ENCODE measurements around the gene OGFOD3.

DNA sequence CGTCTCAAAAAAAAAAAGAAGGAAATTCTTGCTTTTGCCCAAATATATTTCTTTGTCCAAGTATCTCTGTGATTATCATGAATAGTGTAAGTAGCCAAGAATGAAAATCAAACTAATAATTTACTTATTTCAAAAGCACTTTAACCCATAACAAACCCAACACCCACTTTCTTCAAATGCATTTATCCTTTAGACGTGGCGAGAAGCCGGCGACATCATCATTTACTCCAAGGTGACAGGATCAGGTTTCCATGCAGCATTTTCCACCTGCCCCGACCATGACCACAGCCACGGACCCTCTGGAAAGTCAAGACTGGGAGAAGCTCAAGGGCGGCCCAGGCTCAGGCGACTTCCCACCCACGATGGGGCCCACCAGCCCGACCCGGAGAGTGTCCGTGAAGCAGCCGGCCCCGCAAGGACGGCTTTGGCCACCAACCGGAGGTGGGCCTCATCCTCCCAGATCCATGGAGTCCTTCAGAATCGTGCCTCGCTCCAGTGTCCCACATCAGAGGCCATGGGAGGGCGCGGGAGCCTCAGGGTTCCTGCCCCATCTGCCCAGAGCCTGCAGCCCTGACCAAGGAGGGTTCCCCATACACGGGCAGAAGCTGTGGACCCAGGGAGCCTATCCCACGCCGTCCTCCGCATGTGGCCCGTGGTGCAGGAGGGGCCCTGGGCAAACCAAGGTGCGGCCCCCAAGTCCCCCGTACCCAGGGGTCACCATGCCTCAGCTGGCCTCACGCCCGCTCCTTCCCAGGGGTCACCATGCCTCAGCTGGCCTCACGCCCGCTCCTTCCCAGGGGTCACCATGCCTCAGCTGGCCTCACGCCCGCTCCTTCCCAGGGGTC, 28.1 kb downstream of the OGFOD3 start:
- TF ChIP-seq, protein P1, sequence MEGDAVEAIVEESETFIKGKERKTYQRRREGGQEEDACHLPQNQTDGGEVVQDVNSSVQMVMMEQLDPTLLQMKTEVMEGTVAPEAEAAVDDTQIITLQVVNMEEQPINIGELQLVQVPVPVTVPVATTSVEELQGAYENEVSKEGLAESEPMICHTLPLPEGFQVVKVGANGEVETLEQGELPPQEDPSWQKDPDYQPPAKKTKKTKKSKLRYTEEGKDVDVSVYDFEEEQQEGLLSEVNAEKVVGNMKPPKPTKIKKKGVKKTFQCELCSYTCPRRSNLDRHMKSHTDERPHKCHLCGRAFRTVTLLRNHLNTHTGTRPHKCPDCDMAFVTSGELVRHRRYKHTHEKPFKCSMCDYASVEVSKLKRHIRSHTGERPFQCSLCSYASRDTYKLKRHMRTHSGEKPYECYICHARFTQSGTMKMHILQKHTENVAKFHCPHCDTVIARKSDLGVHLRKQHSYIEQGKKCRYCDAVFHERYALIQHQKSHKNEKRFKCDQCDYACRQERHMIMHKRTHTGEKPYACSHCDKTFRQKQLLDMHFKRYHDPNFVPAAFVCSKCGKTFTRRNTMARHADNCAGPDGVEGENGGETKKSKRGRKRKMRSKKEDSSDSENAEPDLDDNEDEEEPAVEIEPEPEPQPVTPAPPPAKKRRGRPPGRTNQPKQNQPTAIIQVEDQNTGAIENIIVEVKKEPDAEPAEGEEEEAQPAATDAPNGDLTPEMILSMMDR (IDR thresholded peaks at IDR 0.05; ENCODE audit: low read depth, low read length), result no peak
- no peak for TF ChIP-seq POLR2A (IDR thresholded peaks at IDR 0.05; ENCODE audit: extremely low read depth, insufficient read length)
- TF ChIP-seq, protein P2, sequence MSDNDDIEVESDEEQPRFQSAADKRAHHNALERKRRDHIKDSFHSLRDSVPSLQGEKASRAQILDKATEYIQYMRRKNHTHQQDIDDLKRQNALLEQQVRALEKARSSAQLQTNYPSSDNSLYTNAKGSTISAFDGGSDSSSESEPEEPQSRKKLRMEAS (IDR thresholded peaks at IDR 0.05; ENCODE audit: low read depth, low read length), result no peak
- TF ChIP-seq MYC (IDR thresholded peaks at IDR 0.05; ENCODE audit: low read depth, low read length), result no peak
